NCI-H2107 treated with DMSO at 0.1 percent for 48 hours (cell line): ENCODE measurements around the gene PP2D1.
A peak's percentile ranks its signal among the peaks of the same experiment; 100 is the strongest.
"Not testable (repeated sequence)": the region's sequence is repeated elsewhere in the genome, so short reads cannot be mapped to it uniquely, and the experiment has no call there.

ENCODE experiments used
- DNase-seq: peaks from one replicate; lab custom pipeline; 2025; ENCODE audit not compliant: unreplicated experiment; lab: John Stamatoyannopoulos, UW

Gene PP2D1

GRCh38 chr3:20040548-20041196, 28.6 kb upstream of the PP2D1 start:
- peak; percentile 37 for DNase-seq

DNA sequence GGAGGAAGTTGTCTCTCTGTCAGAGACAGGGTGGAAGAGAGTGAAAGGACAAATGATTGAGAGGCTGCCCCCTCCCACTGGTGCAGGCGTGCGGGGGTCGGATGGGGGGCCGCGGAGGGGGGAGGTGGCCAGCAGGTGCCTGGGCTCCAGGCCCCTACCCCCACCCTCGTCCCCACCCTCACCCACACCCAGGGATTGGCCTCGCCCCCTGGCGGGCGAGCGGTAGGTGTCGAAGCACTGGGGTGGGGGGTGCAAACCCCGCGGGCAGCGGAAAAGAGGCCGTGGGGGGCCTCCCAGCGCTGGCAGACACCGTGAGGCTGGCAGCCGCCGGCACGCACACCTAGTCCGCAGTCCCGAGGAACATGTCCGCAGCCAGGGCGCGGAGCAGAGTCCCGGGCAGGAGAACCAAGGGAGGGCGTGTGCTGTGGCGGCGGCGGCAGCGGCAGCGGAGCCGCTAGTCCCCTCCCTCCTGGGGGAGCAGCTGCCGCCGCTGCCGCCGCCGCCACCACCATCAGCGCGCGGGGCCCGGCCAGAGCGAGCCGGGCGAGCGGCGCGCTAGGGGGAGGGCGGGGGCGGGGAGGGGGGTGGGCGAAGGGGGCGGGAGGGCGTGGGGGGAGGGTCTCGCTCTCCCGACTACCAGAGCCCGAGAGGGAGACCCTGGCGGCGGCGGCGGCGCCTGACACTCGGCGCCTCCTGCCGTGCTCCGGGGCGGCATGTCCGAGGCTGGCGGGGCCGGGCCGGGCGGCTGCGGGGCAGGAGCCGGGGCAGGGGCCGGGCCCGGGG, 27.9 kb upstream of the PP2D1 start, which contains the start of gene KAT2B:
Gene KAT2B, plus strand, starts transcription at position 682 of the 783 bp plus-strand sequence. Its CDS starts 32 bp downstream, at position 714.
- DNase-seq, result no peak

DNA sequence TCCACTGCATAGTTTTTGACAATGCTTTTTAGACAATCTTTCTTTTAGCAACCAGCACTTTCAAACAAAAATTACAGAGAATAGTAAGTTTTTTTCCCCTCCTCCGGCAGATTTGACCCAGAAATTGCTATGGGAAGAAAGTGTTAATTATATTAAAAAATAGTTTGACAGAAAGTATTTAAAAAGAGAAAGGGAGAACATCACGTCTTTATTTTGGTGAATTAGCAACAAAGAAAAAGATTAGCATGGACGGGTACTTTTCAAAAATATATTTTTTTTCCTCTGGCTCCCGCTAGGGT, 27.4 kb upstream of the PP2D1 start:
- no peak for DNase-seq

DNA sequence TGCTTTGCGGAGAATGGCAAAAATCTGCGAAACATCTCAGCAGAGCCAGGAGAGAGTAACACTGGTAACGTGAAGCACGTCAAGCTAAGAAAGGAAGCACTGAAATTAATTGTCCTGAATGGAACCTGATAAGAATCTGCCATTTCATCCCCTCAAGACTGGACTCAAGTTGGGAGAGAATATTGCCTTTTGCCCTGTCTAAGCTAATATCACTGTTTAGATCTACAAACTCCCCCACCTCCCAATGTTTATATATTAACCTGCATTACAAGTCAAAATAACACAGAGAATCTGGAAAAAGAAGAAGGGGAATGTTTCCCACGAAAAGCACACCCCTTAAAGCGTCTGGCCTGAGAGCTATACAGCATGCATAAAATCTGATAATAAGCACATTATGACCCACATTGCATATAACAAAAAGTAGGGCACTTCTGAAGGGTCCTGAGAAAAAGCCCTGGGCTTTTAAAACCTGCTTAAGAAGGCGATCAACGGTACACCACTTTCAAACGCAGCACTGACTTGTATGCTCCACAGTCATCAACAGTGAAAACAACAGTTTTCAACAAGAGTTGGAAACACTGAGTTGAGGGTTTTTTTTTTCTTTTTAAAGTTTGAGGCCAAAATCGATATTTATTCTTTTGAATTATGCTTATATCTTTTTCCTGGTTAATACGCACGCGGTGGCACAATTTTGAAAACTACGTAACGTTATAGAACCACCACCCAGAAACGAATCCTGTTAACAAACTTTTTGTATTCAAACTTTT, 26.8 kb upstream of the PP2D1 start:
- no peak for DNase-seq

- DNase-seq, result no peak
Measured at GRCh38 chr3:20037255-20037996, 25.4 kb upstream of the PP2D1 start.

GRCh38 chr3:20035019-20035418, 23.0 kb upstream of the PP2D1 start:
- DNase-seq, result no peak

DNA sequence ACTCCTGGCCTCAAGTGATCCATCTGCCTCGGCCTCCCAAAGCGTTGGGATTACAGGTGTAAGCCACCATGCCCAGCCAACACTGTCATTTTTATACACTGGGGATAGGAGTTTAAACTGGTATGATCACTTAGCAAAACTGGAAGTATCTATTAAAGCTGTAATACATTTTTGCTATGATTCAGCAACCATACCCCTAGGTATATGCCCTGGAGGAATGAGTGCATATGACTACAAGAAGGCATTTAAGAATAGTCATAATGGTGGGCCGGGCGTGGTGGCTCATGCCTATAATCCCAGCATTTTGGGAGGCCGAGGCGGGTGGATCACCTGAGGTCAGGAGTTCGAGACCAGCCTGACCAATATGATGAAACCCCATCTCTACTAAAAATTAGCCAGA, 19.9 kb upstream of the PP2D1 start:
- not testable (repeated sequence) for DNase-seq

DNA sequence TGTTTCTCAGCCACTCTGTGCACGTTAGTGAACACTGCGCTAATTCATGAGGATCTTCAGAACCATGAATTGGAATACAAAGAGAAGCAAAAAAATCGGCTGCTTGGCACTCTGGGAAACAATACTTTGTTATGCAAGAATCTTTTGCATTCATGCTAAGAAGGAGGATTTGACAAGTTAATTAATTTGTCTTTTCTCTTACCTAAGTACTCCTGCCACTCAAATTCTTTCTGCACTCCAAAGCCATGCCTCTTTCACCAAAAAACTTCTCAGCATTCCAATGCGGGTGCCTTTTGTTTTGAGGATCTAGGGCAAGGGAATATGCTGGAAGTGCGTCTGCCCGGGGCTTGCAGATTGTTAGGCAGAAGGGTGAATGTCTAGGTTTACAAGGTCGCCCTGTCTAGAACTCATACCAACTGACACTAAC, 16.9 kb upstream of the PP2D1 start:
- DNase-seq, result no peak

DNA sequence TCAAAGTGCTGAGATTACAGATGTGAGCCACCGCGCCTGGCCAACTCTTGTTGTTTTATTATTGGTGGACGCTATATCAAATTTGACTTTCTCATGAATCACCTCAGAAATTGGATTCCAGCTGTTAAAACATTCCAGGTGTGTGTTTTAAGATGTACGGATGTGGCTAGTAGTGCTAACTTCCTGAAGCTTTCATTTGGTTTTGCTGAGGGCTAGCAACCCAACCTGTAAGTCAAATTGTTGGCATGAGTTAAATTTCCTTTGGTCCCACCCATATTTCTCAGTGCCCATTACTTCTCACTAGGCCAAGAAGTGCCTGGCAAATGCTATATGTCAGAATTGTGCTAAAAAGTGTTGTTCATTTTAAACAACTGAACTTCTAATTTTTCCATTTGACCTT, 15.1 kb upstream of the PP2D1 start:
- DNase-seq, result no peak

- DNase-seq, result no peak
Measured at GRCh38 chr3:20023623-20024405, 11.8 kb upstream of the PP2D1 start.

- no peak for DNase-seq
Measured at GRCh38 chr3:20022954-20023622, 11.0 kb upstream of the PP2D1 start.

DNA sequence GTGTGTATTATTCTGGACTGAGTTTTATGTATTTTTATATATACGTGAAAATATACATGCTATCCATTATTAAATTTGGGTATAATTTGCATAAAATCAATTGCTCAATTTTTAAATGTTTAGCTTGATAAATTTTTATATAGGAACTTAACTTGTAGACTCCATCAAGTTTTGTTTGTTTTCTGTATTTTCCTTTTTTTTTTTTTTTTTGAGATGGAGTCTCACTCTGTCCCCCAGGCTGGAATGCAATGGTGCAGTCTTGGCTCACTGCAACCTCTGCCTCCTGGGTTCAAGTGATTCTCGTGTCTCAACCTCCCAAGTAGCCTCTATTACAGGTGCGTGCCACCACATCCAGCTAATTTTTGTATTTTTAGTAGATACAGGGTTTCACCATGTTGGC, 4.0 kb upstream of the PP2D1 start:
- DNase-seq, result not testable (repeated sequence)

DNA sequence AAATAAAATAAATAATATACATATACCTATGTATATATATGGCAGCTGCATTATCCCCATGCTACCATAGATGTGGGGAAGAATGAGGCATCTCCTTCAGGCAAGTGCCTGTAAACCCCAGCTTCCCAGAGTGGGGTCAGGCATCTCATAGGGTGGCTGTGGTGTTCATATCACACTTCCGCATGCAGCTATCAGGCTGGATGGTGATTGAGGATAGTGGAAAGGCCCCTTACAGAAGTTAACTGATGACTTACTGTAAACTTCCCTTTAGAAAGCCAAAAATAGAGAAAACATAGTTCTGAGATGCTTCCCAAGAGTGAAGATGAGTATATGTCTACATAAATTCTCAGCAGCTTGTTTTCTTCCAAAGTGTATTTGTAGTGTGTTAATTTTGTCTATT, 3.5 kb upstream of the PP2D1 start:
- DNase-seq, result no peak

GRCh38 chr3:20013396-20013795, 1.3 kb upstream of the PP2D1 start:
- no peak for DNase-seq

DNA sequence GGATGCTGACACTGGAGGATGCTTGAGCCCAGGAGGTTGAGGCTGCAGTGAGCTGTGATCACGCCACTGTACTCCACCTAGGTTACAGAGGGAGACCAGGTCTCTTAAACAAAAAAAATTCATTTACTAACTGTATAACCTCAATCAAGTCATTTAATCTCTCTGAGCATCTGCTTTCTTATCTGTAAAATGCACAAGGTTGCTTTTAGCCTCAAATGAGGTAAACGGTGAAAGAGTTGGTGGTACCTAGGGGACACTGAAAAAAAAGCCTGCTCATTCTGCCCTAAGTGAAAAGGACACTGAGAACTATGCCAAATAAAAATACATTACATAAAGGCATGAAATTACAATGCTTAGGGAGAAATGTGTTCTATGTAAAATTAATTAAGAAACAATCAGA, 3.4 kb downstream of the PP2D1 start:
- DNase-seq, result no peak

GRCh38 chr3:20007960-20008359, 4.1 kb downstream of the PP2D1 start:
- no peak for DNase-seq

- no peak for DNase-seq
Measured at GRCh38 chr3:20001932-20002331, 10.1 kb downstream of the PP2D1 start.

GRCh38 chr3:19997502-19997901, 14.6 kb downstream of the PP2D1 start:
- DNase-seq, result no peak

DNA sequence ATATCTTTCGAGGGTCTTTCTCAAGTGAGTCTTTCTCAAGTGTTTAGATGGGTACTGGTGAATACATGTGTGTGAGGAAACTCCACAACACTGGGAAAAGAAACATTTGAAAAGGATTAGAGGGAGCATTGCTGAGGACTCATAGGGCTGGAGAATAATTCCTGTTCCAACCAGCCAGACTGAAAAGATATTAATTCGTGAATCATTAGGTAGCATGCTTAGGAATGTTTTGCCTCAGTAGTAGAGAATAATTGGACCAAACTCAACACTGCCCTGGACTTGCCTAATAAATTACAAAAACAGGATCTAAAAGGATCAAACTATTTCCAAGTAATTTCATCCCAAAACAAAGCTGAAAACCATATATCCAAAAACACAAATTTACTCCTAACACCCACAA, 17.3 kb downstream of the PP2D1 start:
- no peak for DNase-seq

DNA sequence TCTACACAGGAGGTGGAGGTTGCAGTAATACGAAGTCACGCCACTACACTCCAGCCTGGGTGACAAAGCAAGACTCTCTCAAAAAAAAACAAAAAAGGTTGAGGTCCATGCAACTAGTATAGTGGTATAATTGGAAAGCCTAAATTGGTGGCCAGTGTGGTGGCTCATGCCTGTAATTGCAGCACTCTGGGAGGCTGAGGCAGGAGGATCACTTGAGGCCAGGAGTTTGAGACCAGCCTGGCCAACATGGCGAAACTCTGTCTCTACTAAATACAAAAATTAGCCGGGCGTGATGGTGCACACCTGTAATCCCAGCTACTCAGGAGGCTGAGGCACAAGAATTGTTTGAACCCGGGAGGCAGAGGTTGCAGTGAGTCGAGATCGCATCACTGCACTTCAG, 23.2 kb downstream of the PP2D1 start:
- not testable (repeated sequence) for DNase-seq
